ENCODE data around the gene HEATR9. TPM values are rescaled to one million over a fixed set of nuclear protein-coding genes. Genes with fewer than 3 reads are reported as not detected.

Gene HEATR9
- total RNA-seq, 1 donor from 2014 or later = not detected

GRCh38 chr17:35808962-35809854 lies 59.5 kb downstream of the HEATR9 start, which contains the start of gene TAF15:
TSS of gene TAF15 (plus strand) at chr17:35809484. CDS start at chr17:35809570, 86 bp downstream.
- DNase-seq (ENCODE audit: low spot score) = peak; percentile 96

- DNase-seq (ENCODE audit: low spot score) = no peak
Measured at GRCh38 chr17:35808240-35808961, 60.3 kb downstream of the HEATR9 start.

- no peak for DNase-seq (ENCODE audit: low spot score)
Measured at GRCh38 chr17:35807371-35808144, 61.1 kb downstream of the HEATR9 start.

Other genes with a start within 250 kb of the HEATR9 start
- 24.3 TPM for gene RASL10B, start 137.3 kb downstream of the HEATR9 start, total RNA-seq
- 1.2 TPM for gene GAS2L2, start 115.7 kb downstream of the HEATR9 start, total RNA-seq
- gene C17orf50, start 108.0 kb downstream of the HEATR9 start, total RNA-seq = not detected
- 51.7 TPM for gene MMP28, start 73.2 kb downstream of the HEATR9 start, total RNA-seq
- gene TAF15, start 59.4 kb downstream of the HEATR9 start, total RNA-seq = 146 TPM
- gene CCL5, start 11.5 kb upstream of the HEATR9 start, total RNA-seq = 4.0 TPM
- gene RDM1, start 61.9 kb upstream of the HEATR9 start, total RNA-seq = not detected
- not detected for gene LYZL6, start 74.8 kb upstream of the HEATR9 start, total RNA-seq
- gene CCL16, start 112.6 kb upstream of the HEATR9 start, total RNA-seq = not detected
- gene CCL14, start 117.8 kb upstream of the HEATR9 start, total RNA-seq = 61.1 TPM
- not detected for gene CCL15, start 132.7 kb upstream of the HEATR9 start, total RNA-seq
- gene CCL23, start 149.1 kb upstream of the HEATR9 start, total RNA-seq = 5.2 TPM
- gene CCL18, start 195.4 kb upstream of the HEATR9 start, total RNA-seq = 51.9 TPM
- 33.7 TPM for gene CCL3, start 221.3 kb upstream of the HEATR9 start, total RNA-seq
- gene CCL4, start 234.9 kb upstream of the HEATR9 start, total RNA-seq = 25.3 TPM